SK-N-MC (cell line): ENCODE measurements around the gene TGFBR3.

Experiments used
- EZH2 ChIP-seq: fragments of 200-600 bp; sonication (generic); IDR thresholded peaks from one replicate; pipeline ENCODE4 v1.6.1; 2017; ENCODE audit warnings: antibody characterized with exemption
- POLR2AphosphoS5 ChIP-seq: IDR thresholded peaks from 2 replicates; pipeline ENCODE4 v1.6.1; 2012; ENCODE audit warnings: mild to moderate bottlenecking, low read depth, low read length, borderline replicate concordance

DNA sequence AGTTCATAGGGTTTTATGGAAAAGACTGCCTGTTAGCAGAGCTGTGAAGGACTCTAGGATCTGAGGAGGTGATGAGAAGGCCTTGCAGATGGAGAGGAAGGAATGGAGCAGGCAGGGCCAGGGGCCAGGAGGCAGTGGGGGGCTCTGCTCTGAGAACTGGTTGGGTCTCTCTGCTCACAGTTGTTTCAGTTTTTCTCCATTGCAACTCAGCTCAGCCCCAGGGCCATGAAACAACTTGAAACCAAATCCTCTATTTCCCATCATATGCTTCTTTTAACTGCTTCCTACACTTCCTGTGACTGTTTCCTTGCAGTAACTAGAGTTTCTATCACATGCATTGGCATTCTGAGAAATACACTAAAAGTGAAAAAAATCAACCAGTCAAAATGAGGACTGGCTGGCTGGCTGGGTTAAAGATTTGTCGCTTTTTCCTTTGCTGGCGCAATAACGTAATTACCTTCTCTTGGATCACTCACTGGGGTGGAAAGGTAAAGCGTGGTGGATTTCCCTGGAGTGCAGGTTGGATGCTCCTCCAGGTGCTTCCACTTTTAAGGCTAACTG lies 213.3 kb downstream of the TGFBR3 start:
- no peak for TF ChIP-seq POLR2AphosphoS5
- no peak for TF ChIP-seq EZH2
